Measurements from ENCODE around the gene BARX1.
"Not testable (repeated sequence)": the region's sequence is repeated elsewhere in the genome, so short reads cannot be mapped to it uniquely, and the experiment has no call there.

Gene BARX1

GRCh38 chr9:93965830-93966577 lies 10.8 kb upstream of the BARX1 start:
- no peak for DNase-seq (ENCODE audit: low read depth)

GRCh38 chr9:93964685-93965084 lies 9.5 kb upstream of the BARX1 start:
- DNase-seq (ENCODE audit: low read depth) = no peak

- DNase-seq (ENCODE audit: low read depth) = no peak
These were observed 8.8 kb upstream of the BARX1 start for GRCh38 chr9:93963969-93964368.

GRCh38 chr9:93963489-93963888 lies 8.3 kb upstream of the BARX1 start:
- not testable (repeated sequence) for DNase-seq (ENCODE audit: low read depth)

GRCh38 chr9:93962561-93963440 lies 7.6 kb upstream of the BARX1 start:
- DNase-seq (ENCODE audit: low read depth) = peak; percentile 70

- DNase-seq (ENCODE audit: low read depth) = no peak
These were observed 6.9 kb upstream of the BARX1 start for GRCh38 chr9:93962017-93962416.

- no peak for DNase-seq (ENCODE audit: low read depth)
These were observed 6.1 kb upstream of the BARX1 start for GRCh38 chr9:93960971-93961841.

- no peak for DNase-seq (ENCODE audit: low read depth)
These were observed 5.2 kb upstream of the BARX1 start for GRCh38 chr9:93960221-93960970.

- DNase-seq (ENCODE audit: low read depth) = no peak
These were observed 4.6 kb upstream of the BARX1 start for GRCh38 chr9:93959739-93960154.

- DNase-seq (ENCODE audit: low read depth) = no peak
These were observed 3.9 kb upstream of the BARX1 start for GRCh38 chr9:93958819-93959682.

- no peak for DNase-seq (ENCODE audit: low read depth)
These were observed 3.1 kb upstream of the BARX1 start for GRCh38 chr9:93958121-93958818.

- no peak for DNase-seq (ENCODE audit: low read depth)
These were observed 1.0 kb upstream of the BARX1 start for GRCh38 chr9:93955981-93956784.

GRCh38 chr9:93954434-93955061 lies 607 bp downstream of the BARX1 start:
- DNase-seq (ENCODE audit: low read depth) = no peak

- DNase-seq (ENCODE audit: low read depth) = no peak
These were observed 1.4 kb downstream of the BARX1 start for GRCh38 chr9:93953496-93954433.

GRCh38 chr9:93952784-93953495 lies 2.2 kb downstream of the BARX1 start:
- DNase-seq (ENCODE audit: low read depth) = no peak

- DNase-seq (ENCODE audit: low read depth) = no peak
These were observed 2.9 kb downstream of the BARX1 start for GRCh38 chr9:93952119-93952783.

Measured in stimulated activated CD8-positive, alpha-beta memory T cell treated with anti-CD3 and anti-CD28 coated beads, Interleukin-15, amount 100 ng/mL, for 1 hour (primary cell).